ENCODE measurements around the gene CBFB.

CBFB gene

GRCh38 chr16:67093098-67093726 lies 64.3 kb downstream of the CBFB start:
- H3K27ac ChIP-seq (ENCODE audit: low read length), result no peak overlapping the region
- no peaks in the 10 kb centered on the region for H3K27me3 ChIP-seq (ENCODE audit: low read depth, low read length)
- no peak overlapping the region for H3K4me3 ChIP-seq (ENCODE audit: low read length)
- peaks cover 16% of the 10 kb centered on the region for H3K36me3 ChIP-seq (replicated peaks; ENCODE audit: low read depth, low read length)
- no peak overlapping the region for H3K9ac ChIP-seq (ENCODE audit: low read length)
- peaks cover 26% of the 10 kb centered on the region for H3K4me1 ChIP-seq (ENCODE audit: low read length)
- H3K79me2 ChIP-seq (ENCODE audit: low read length), result peaks cover 29% of the 10 kb centered on the region
- no peak overlapping the region for H2AFZ ChIP-seq (ENCODE audit: low read depth, low read length)
- H3K9me3 ChIP-seq (ENCODE audit: insufficient read depth, low read length), result no peaks in the 10 kb centered on the region
- no peak for TF ChIP-seq CTCF (IDR thresholded peaks at IDR 0.05; ENCODE audit: low read depth, low read length)
- no peak for TF ChIP-seq EZH2phosphoT487 (IDR thresholded peaks at IDR 0.05; ENCODE audit: low read depth)
- 0 out of 2 replicates have a peak, but pooled peaks cover 5% of the 10 kb centered on the region for H4K20me1 ChIP-seq (ENCODE audit: insufficient read depth, low read length)
- no peak overlapping the region for H3K4me2 ChIP-seq (ENCODE audit: low read length)

- no peak overlapping the region for H3K9ac ChIP-seq (ENCODE audit: low read length)
- H3K79me2 ChIP-seq (ENCODE audit: low read length), result peaks cover 8% of the 10 kb centered on the region; the same call in 1 of the 2 replicates
- no peaks in the 10 kb centered on the region for H3K9me3 ChIP-seq (ENCODE audit: insufficient read depth, low read length)
- H3K27me3 ChIP-seq (ENCODE audit: low read depth, low read length), result no peaks in the 10 kb centered on the region
- no peak for TF ChIP-seq CTCF (IDR thresholded peaks at IDR 0.05; ENCODE audit: low read depth, low read length)
- no peak for TF ChIP-seq EZH2phosphoT487 (IDR thresholded peaks at IDR 0.05; ENCODE audit: low read depth)
- no peak overlapping the region for H2AFZ ChIP-seq (ENCODE audit: low read depth, low read length)
- no peak overlapping the region for H3K27ac ChIP-seq (ENCODE audit: low read length)
- H3K4me2 ChIP-seq (ENCODE audit: low read length), result no peak overlapping the region
- peaks cover 18% of the 10 kb centered on the region for H3K36me3 ChIP-seq (replicated peaks; ENCODE audit: low read depth, low read length)
- no peaks in the 10 kb centered on the region for H3K4me1 ChIP-seq (ENCODE audit: low read length)
- H4K20me1 ChIP-seq (ENCODE audit: insufficient read depth, low read length), result no peaks in the 10 kb centered on the region
- H3K4me3 ChIP-seq (ENCODE audit: low read length), result no peak overlapping the region
These were observed 69.7 kb downstream of the CBFB start for GRCh38 chr16:67098599-67098998.

- peak; percentile 47 for TF ChIP-seq CTCF (IDR thresholded peaks at IDR 0.05; ENCODE audit: low read depth, low read length)
- no peak for TF ChIP-seq EZH2phosphoT487 (IDR thresholded peaks at IDR 0.05; ENCODE audit: low read depth)
- H3K36me3 ChIP-seq (replicated peaks; ENCODE audit: low read depth, low read length), result peaks cover 11% of the 10 kb centered on the region
- no peaks in the 10 kb centered on the region for H3K79me2 ChIP-seq (ENCODE audit: low read length)
- H3K4me3 ChIP-seq (ENCODE audit: low read length), result no peak overlapping the region
- no peak overlapping the region for H3K27ac ChIP-seq (ENCODE audit: low read length)
- no peak overlapping the region for H3K4me2 ChIP-seq (ENCODE audit: low read length)
- H2AFZ ChIP-seq (ENCODE audit: low read depth, low read length), result no peak overlapping the region
- H3K4me1 ChIP-seq (ENCODE audit: low read length), result peaks cover 13% of the 10 kb centered on the region
- no peaks in the 10 kb centered on the region for H3K9me3 ChIP-seq (ENCODE audit: insufficient read depth, low read length)
- no peaks in the 10 kb centered on the region for H3K27me3 ChIP-seq (ENCODE audit: low read depth, low read length)
- no peaks in the 10 kb centered on the region for H4K20me1 ChIP-seq (ENCODE audit: insufficient read depth, low read length)
- no peak overlapping the region for H3K9ac ChIP-seq (ENCODE audit: low read length)
These were observed 71.8 kb downstream of the CBFB start for GRCh38 chr16:67100569-67101310.

GRCh38 chr16:67101311-67102082 lies 72.5 kb downstream of the CBFB start:
- Histone ChIP-seq H3K36me3 (replicated peaks; ENCODE audit: low read depth, low read length) (peaks cover 11% of the 10 kb centered on the region), H3K4me1 (ENCODE audit: low read length) (peaks cover 13% of the 10 kb centered on the region), H3K27ac (ENCODE audit: low read length) (no peak overlapping the region), H3K4me3 (ENCODE audit: low read length) (no peak overlapping the region), H4K20me1 (ENCODE audit: insufficient read depth, low read length) (no peaks in the 10 kb centered on the region), H3K9me3 (ENCODE audit: insufficient read depth, low read length) (no peaks in the 10 kb centered on the region), H3K9ac (ENCODE audit: low read length) (no peak overlapping the region), H3K79me2 (ENCODE audit: low read length) (no peaks in the 10 kb centered on the region), H3K4me2 (ENCODE audit: low read length) (no peak overlapping the region), H3K27me3 (ENCODE audit: low read depth, low read length) (no peaks in the 10 kb centered on the region), H2AFZ (ENCODE audit: low read depth, low read length) (no peak overlapping the region)
- TF ChIP-seq EZH2phosphoT487 (IDR thresholded peaks at IDR 0.05; ENCODE audit: low read depth), result no peak
- TF ChIP-seq CTCF (IDR thresholded peaks at IDR 0.05; ENCODE audit: low read depth, low read length), result no peak

Measured in OCI-LY3 (cell line).